ENCODE results near the gene RELT. TPM values are rescaled to one million over a fixed set of nuclear protein-coding genes. Genes with fewer than 3 reads are reported as not detected.

The RELT gene
- total RNA-seq, 1 experiment from 2014 or later = 10.8 TPM

DNA sequence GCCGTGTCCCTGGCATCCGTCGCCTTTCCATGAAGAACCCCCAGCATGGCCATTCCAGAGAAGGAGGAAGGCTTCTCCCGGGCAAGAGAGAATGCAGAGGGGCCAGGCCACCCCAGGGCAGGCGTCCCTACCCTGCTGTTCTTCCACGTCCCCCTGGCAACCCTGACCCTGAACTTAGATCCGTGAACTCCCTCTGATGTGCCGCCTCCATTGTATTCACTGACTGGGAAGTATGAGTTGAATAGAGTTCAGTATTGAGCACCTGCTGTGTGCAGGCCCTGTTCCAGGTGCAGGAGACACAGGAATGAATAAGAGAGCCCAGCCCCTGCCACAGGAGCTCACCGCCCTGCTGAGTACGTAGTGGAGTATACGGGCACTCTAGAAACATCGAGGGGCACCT lies 29.1 kb upstream of the RELT start:
- DNase-seq (ENCODE audit: low read depth) = no peak

DNA sequence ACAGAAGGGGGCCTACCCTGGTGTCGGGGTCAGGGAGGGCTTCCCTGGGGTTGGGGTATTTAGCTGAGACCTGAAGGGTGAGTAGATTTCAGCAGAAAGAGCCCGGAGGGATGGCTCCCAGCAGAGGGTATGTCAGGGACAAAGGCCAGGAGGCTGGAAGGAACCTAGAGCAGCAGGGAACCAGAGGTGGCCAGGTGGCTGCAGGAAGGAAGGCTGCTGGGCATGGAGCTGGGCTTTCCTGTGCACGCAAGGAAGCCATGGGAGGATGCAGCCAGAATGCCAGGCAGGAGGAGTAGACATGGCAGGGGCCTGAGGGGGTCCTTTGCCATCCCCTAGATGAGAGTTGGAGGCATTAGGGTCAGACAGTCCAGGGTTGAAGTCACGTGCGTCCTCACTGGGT lies 27.4 kb upstream of the RELT start:
- DNase-seq (ENCODE audit: low read depth) = no peak

DNA sequence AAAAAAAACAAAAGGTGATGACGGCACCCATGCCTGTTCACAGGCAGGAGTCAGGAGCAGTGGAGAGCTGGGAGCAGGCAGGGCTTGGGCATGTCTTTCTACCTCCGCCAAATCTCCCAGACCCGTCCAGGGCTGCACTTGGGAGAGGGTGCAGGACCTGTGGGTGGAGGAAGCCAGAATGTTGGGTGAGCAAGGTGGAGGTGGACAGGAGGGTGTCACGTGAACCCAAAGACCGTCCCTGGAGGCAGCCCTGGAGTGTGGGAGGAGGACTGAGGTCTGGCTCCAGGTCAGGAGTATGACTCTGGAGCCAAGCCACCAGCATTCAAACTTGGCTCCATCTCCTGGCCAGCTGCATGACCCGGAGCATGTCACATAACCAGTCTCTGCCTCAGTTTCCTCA lies 26.6 kb upstream of the RELT start:
- DNase-seq (ENCODE audit: low read depth) = no peak

DNA sequence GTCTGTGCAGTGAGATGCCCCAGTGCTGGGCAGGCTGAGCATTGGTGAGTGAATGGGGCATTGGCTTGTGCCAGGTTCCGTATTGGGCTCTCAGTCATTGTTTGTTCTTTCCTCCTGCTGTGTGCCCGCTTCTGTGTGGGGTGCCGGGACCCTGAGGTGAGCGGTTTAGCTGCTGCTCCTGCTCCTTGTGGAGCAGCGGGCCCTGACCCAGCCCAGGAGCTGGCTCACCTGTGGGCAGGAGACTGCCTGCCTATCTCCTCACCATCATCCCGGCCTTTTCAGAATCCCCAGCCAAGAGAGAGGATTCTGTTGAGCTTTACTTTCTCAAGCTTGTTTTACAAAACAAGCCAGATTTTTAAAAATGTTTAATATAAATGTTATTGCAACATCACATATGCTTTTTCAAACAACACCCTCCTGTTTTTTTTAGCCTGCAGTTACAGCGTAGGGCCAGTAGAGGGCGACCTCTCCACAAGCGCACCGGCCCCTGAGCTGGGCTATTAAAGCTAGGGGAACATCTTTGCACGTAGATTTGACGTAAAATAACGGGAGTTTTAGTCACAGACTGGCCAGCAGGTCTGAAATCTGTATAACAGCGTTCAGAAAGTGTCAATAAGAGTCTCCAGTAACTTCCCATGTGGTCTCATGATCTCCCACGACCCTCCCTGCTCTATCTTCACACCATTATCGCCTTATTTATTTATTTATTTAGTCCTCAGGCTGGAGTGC lies 25.1 kb upstream of the RELT start:
- peak; percentile 58 for DNase-seq (ENCODE audit: low read depth)

DNA sequence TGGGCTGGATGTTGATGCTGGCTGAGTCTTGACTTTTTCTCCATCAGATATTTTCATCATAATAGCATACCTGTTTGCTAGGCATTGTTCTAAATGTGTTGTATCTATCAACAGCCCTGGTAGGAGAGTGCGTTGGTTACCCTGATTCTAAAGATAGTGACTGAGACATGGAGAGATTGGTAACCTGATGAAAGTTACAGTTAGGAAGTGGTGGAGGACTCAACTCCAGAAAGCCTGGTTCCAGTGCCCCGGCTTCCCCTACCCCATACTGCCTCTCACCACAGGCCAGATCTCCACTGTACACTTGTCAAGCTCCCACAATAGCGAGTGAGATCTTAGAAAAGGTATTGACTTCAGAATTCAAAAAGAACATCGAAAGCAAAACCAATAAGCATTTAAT lies 22.8 kb upstream of the RELT start:
- no peak for DNase-seq (ENCODE audit: low read depth)

DNA sequence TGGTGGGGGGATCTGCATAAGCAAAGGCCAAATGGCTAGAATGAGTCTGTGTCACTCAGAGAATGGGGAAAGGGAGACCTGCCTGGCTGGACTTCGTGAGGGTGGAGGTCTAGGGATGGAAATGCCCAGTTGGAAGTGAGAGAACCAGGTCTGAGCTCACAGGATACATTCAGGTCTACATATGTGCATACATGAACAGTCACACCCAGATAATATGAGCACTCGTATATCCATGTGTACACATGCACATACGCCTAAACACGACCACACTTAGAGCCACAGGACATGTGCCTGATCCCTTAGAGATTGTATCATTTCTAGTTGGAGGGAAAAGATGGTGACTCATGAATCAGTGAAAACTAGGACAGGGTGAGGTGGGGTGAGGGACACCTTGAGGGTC lies 21.1 kb upstream of the RELT start:
- no peak for DNase-seq (ENCODE audit: low read depth)

DNA sequence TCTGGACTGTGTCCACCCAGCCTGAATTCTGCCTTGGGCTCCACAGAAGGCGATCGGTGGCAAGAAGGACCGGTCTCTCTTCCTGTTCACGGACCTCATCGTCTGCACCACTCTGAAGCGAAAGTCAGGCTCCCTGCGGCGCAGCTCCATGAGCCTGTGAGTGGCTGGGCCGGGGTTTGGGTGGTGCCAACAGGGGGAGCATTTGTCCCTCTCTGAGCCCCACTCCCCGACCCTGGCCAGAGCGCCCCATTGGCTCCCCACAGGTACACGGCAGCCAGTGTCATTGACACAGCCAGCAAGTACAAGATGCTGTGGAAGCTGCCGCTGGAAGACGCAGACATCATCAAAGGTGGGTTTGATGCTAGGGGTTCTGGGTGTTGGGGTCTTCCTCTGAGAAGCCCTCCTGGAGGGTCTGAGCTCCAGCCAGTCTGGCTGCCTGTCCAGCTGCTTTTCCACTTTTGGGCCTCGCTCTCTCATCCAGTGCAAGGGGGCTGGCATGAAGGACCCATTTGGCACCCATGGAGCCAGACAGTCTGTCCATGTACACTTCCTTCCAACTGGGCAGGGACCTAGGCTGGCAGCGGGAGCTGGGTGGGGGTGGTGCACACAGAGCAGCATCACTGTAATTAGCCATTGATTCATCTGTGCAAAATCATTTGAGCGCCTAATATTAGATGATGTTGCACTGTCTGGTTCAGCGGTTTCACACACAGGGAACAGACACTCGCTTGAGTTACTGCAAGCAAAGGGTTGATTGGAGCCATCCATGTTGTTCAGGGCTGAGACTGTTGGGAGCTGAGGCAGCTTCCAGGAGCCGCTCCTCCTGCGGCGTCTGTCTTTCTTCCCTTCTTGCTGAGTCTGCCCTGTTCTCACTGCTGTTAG lies 19.0 kb upstream of the RELT start:
- no peak for DNase-seq (ENCODE audit: low read depth)

DNA sequence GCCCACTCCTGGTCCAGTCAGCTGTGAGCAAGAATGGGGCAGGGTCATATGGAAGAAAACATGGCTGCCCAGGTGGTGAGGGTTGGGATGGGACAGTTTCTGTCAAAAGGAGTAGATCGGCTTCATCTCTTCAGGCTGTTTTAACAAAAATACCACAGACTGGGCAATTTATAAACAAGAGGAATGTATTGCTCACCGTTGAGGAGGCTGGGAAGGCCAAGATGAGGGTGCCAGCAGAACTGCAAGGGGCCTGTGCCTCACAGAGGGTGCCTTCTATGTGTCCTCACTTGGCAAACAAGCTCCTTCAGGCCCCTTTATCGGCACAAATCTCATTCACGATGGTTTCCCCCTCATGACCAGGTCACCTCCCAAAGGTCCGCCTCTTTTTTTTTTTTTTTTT lies 18.1 kb upstream of the RELT start:
- peak; percentile 28 for DNase-seq (ENCODE audit: low read depth)

DNA sequence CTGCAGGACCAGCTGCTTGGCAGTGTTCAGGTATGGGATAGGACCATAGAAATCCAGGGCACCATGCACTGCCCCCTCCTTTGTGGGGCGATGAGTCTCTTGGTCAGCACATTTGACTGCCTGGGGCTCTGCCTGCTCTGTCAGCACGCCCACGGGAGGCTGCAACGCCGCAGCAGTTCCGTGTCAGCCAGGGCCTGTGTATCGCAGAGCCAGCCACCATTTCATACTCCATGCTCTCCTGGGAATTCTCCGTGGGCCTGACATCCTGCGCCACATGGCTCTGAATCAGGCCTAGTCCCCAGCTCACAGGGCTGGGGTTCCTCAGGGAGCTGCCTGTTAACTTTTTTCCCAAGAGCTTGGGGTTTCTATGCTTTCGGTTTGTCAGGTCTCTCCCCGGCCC lies 16.9 kb upstream of the RELT start:
- DNase-seq (ENCODE audit: low read depth) = no peak

DNA sequence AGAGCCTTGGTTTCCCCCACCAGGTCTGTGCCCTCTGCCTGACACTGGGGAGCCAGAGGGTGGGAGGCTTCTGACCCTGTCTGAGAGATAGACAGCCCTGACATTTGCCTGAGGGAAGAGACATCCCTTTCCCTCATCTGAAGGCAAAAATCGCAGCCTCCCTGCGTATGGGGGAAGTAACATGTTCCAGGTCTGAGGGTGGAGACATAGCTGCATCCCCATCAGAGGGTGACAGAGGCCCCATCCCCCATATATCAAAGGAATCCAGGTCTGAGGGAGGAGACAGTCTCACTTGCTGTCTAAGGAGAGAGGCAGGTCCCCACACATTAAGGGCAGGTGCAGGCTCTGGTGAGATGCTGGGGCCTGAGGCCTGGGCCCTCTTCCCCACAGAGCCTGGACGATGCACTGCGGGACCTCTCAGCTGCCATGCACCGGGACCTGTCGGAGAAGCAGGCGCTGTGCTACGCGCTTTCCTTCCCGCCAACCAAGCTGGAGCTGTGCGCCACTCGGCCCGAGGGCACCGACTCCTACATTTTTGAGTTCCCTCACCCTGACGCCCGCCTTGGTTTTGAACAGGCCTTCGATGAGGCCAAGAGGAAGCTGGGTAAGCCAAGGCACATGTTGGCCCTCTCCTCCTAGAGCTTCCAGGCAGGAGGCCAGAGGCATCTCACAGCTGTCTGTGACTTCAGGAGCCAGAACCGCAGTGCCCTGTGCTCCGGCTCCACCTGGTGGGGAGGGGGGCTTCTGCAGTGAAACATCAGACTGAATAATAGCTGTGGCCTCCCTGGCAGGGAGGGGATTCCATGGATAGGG lies 16.1 kb upstream of the RELT start:
- peak; percentile 39 for DNase-seq (ENCODE audit: low read depth)

DNA sequence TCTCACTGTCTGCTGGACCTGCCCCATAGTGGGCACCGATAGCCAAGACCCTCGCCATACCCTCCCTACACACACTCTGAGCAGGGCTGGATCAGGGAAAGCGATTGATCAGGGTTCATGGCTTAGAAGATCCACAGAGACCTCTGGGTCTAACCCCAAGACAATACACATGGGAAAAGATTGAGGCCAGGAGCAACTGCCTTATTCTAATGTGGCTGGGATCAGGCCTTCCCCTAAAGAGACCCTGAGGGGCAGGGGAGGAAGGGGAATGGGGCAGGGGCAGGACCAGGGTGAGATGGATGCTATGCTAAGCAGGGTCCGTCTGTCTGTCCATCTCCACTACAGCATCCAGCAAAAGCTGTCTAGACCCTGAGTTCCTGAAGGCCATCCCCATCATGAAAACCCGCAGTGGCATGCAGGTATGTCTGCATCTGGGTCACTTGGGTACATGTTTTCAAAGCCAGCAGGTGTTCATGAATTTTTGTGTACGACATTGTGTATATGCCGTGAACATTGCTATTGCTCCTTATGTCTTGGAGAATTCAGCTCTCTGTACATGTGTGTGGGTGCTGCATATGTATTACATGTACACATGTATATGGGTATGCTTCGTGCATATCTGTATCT lies 15.3 kb upstream of the RELT start:
- no peak for DNase-seq (ENCODE audit: low read depth)

DNA sequence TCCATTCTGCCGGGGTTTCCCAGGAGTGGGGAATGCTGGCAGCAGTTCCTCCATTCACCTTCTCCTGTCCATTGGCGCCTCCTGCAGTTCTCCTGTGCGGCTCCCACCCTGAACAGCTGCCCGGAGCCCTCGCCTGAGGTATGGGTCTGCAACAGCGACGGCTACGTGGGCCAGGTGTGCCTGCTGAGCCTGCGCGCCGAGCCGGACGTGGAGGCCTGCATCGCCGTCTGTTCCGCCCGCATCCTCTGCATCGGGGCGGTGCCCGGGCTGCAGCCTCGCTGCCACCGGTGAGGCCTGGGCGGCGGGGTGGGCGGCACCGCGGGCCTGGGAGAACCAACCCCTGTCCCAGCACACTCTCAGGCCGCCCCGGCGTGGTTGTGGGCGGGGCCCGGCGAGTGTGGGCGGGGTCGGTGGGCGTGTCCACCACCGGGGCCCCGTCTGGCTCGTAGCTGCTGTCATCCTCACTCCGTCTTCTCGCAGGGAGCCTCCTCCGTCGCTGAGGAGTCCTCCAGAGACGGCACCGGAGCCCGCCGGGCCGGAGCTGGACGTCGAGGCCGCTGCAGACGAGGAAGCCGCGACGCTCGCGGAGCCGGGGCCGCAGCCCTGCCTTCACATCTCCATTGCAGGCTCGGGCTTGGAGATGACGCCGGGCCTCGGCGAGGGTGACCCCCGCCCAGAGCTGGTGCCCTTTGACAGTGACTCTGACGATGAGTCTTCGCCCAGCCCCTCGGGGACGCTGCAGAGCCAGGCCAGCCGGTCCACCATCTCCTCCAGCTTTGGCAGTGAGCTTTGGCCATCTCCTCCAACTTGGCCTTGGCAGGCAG lies 14.0 kb upstream of the RELT start:
- no peak for DNase-seq (ENCODE audit: low read depth)

DNA sequence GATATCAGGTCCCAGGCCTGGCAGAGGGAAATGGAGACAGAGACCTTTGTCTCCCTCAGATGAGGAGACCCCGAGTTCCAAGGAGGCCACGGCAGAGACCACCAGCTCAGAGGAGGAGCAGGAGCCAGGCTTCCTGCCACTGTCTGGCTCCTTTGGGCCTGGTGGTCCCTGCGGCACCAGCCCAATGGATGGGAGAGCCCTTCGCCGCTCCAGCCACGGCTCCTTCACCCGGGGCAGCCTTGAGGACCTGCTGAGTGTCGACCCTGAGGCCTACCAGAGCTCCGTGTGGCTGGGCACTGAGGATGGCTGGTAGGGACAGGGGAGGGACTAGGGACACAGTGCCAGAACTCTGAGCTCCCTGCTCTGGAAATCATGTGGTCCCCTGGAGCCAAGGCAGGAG lies 13.1 kb upstream of the RELT start:
- no peak for DNase-seq (ENCODE audit: low read depth)

DNA sequence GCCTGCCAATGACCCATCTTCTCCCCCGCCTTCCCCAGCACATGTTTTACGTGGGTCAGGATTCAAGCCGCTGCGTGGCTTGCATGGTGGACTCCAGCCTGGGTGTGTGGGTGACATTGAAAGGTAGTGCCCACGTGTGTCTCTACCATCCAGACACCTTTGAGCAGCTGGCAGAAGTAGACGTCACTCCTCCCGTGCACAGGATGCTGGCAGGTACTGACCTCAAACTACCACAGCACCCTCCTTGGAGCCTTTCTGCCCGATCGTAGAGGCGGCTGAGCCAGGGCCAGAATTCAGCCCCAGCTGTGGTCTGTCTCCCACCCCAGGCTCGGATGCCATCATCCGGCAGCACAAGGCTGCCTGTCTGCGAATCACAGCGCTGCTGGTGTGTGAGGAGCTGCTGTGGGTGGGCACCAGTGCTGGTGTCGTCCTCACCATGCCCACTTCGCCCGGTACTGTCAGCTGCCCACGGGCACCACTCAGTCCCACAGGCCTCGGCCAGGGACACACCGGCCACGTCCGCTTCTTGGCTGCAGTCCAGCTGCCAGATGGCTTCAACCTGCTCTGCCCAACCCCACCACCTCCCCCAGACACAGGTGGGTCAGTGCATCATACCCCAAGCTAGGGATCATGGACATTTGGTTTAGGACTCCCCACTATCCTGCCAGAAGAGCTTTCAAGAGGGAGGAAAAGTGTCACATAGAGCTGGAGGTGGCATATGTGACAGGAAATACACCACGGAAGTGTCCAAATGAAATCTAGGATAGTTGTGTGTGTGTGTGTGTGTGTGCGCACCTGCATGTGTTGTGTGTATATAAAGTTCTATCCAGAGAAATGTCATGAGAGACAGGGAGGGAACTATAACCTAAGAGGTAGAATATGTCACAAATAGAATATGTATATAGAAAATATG lies 10.6 kb upstream of the RELT start:
- no peak for DNase-seq (ENCODE audit: low read depth)

DNA sequence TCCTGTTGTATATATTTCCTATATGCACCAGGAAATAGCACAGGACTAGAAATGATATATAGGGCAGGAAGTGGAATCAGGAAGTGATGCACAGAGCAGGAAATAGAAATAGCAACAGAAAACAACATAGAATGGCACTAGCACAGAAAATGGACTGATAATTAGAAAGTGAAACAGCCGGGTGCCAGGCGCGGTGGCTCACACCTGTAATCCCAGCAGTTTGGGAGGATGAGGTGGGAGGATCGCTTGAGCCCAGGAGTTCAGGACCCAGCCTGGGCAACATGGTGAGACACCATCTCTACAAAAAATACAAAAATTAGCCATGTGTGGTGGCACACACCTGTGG lies 10.0 kb upstream of the RELT start:
- DNase-seq (ENCODE audit: low read depth) = no peak

DNA sequence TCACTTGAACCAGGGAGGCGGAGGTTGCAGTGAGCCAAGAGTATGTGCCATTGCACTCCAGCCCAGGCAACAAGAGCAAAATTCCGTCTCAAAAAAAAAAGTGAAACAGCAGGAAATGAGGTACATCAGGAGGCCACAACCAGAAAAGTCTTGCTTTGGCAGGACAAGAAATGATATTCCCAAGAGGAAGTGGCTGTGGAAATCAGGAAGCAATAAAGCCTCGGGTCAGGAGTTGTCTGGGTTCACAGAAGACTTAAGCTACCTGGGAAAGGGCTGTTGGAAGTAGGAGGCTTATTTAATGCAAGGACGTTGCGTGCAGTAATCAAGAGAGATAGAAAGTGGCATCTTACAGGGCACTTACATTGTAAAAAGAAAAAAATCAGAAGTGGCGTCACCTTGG lies 9.2 kb upstream of the RELT start:
- DNase-seq (ENCODE audit: low read depth) = no peak

DNA sequence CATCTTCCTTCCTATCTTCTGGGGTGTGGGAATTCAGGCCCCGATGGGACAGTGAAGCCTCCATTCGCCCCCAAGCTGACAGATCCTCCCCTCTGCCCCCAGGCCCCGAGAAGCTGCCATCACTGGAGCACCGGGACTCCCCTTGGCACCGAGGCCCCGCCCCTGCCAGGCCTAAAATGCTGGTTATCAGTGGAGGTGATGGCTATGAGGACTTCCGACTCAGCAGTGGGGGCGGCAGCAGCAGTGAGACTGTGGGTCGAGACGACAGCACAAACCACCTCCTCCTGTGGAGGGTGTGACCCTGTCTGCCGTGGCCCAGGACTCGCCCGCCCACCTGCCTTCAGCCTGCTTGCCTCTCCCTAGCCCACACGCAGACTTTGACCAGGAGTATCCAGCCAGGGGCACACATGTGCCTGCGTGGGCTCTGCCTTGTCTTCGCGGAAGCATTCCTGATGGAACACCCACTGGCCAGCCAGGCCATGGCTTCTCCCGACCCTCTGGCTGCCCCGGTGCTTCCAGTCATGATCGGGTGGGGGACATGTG lies 8.6 kb upstream of the RELT start:
- DNase-seq (ENCODE audit: low read depth) = no peak

DNA sequence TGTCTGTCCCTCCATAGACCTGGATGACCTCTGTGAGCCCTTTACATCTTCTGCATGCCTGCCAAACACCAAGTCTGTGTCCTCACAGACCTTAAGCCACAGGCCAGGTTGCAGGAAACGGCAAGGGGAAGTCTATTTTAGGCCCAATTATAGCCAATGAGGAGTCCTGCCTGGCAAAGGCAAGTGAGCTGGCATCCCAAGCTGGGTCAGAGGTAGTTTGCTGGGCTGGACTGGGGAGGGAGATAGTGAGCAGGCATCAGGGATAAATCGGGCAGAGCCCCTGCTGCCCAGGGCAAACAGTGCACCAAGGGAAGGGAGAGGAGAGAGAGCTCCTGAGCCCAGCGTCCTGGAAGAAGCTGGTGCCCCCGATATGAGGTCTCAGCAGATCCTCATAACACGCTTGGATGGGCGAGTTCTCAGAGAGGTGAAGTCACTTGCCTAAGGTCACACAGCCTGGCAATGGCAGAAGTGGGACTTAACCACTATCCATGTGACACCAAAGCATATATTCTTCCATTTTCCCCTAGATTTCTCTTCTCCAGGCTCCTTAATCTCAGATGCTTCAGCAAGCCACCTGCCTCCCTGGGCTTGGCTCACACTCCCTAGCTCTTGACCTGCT lies 3.7 kb upstream of the RELT start:
- peak; percentile 46 for DNase-seq (ENCODE audit: low read depth)

DNA sequence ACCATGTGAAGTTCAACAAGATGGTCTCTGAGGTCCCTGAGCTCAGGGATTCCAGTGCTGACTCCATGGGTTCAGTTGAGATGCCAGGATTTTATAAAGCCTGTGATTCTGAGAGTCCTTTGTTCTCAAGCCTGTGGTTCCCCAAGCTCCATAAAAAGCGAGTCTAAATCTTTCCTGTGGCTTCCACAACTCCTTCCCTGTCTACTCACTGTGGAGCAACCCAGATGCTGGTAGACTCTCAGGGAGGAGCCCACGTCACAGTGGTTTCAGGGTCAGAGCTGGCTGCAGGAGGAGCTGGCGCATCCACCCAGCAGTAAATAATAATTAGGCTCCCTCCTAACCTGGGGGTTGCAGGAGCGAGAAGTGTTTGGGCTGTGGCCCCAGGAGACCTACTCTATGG lies 2.0 kb upstream of the RELT start:
- DNase-seq (ENCODE audit: low read depth) = no peak

DNA sequence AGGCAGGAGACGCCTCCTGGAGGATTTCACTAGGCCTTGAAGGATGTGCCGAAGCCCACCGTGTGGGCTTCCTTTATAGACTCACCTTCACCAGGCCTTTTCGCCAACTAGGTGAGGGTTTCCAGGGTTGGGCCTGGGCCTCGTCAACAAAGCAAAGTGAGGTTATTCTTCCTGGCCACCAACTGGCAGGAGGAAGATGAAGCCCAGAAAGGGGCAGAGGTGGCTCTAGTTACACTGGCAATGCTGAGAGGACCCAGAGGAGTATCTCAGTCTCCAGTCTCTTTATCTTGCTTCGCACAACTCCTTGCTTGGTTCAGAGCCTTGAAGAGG lies 404 bp upstream of the RELT start:
- no peak for DNase-seq (ENCODE audit: low read depth)
